ENCODE results near the gene PCP4L1.

PCP4L1 gene

DNA sequence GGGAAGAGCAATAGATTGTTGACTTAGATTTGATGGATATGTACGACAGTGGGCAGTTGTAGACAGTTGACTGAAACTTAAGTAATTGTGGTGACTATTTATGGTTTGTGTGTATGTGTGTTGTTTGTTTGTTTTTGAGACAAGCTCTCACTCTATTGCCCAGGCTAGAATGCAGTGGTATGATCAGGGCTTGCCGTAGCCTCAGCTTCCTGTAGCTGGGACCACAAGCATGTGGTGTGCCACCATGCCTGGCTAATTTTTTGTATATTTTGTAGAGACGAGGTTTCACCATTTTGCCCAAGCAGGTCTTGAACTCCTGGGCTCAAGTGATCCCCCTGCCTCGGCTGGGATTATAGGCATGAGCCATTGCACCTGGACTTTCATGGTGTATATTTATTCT is 65.5 kb downstream of the PCP4L1 start:
- no peak for DNase-seq

- DNase-seq, result no peak
Measured at GRCh38 chr1:161330346-161330745, 71.8 kb downstream of the PCP4L1 start.

DNA sequence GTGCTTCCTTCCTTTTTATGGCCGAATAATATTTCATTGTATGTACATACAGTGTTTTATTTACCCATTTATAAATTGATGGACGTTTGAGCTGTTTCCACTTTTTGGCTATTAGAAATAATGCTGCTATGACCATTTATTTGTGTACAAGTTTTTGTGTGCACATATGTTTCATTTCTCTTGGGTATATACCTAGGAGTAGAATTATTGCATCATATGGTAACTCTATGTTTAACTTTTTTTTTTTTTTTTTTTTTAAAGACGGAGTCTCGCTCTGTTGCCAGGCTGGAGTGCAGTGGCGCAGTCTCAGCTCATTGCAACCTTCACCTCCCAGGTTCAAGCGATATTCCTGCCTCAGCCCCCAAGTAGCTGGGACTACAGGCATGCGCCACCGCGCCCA is 74.6 kb downstream of the PCP4L1 start:
- no peak for DNase-seq
